A549 (cell line): ENCODE data around the gene TTYH3. TPM values are rescaled to one million over a fixed set of nuclear protein-coding genes. Genes with fewer than 3 reads are reported as not detected.
A peak's percentile ranks its signal among the peaks of the same experiment; 100 is the strongest.

ENCODE experiments used
- ATAC-seq, 2 experiments: fragments of 200-7000 bp in 1 of 2; fragments of >200 bp in 1 of 2; cut with Nextera tagmentation in 1 of 2; cut with Tn5 transposase in 1 of 2; 3 replicates each; pipeline versions ENCODE4 v1.8.0 to v1.9.1; 2018 to 2020; ENCODE audit warnings: mild to moderate bottlenecking in 1 of 2, moderate library complexity in 1 of 2
- CTCF ChIA-PET: fragments of 300-600 bp; sonication (Branson Sonifier 250); formaldehyde crosslinking; extraction: SDS; loops from one replicate; lab custom pipeline; 2021; ENCODE audit warnings: antibody characterized with exemption, inconsistent platforms; lab: Yijun Ruan, JAX
- POLR2A ChIA-PET: fragments of 350-600 bp; formaldehyde crosslinking; extraction: SDS; loops from one replicate; lab custom pipeline; 2021; ENCODE audit warnings: antibody characterized with exemption, inconsistent platforms; lab: Yijun Ruan, JAX
- DNase-seq, 2 experiments: peaks; one replicate each; pipeline versions ENCODE4 v3.0.0 to v3.0.0-alpha.2; 2011 to 2016; ENCODE audit warnings: low read depth in 1 of 2, low spot score in 1 of 2
- FAIRE-seq: peaks from 2 replicates; lab custom pipeline; 2011; peaks lifted over from hg19 to GRCh38; lab: Jason Lieb, UNC
- H3K27ac ChIP-seq, 2 experiments: fragments of >200 bp; sonication (Bioruptor Twin); formaldehyde crosslinking; 3 replicates each; pipeline ENCODE4 v1.5.1; 2016 to 2017
- H3K4me1 ChIP-seq: fragments of >200 bp; sonication (Bioruptor Twin); formaldehyde crosslinking; 3 replicates; pipeline ENCODE4 v1.6.1; 2016
- H3K4me2 ChIP-seq: fragments of >200 bp; sonication (Bioruptor Twin); formaldehyde crosslinking; 3 replicates; pipeline ENCODE4 v1.6.1; 2016
- H3K4me3 ChIP-seq: fragments of >200 bp; sonication (Bioruptor Twin); formaldehyde crosslinking; 3 replicates; pipeline ENCODE4 v1.5.1; 2016
- H3K9me3 ChIP-seq: fragments of >200 bp; sonication (Bioruptor Twin); formaldehyde crosslinking; 3 replicates; pipeline ENCODE4 v1.6.1; 2016
- ATOH8 ChIP-seq: fragments of 250-450 bp; sonication (Bioruptor Pico); IDR thresholded peaks from 2 replicates; pipeline ENCODE4 v1.5.0; 2020; ENCODE audit warnings: low read depth, mild to moderate bottlenecking, moderate library complexity
- CHD2 ChIP-seq: fragments of 150-350 bp; IDR thresholded peaks from 2 replicates; pipeline ENCODE4 v1.6.1; 2014; ENCODE audit warnings: low read length; ENCODE audit not compliant: partially characterized antibody
- EHF ChIP-seq: fragments of 250-450 bp; sonication (Bioruptor Pico); IDR thresholded peaks from 2 replicates; pipeline ENCODE4 v1.5.0; 2020; ENCODE audit warnings: mild to moderate bottlenecking
- FOXS1 ChIP-seq: fragments of 250-450 bp; sonication (Bioruptor Pico); IDR thresholded peaks from 2 replicates; pipeline ENCODE4 v1.5.0; 2020; ENCODE audit warnings: mild to moderate bottlenecking, moderate library complexity
- HDAC2 ChIP-seq: fragments of 200-600 bp; sonication (generic); IDR thresholded peaks from 2 replicates; pipeline ENCODE4 v1.6.1; 2016
- JUN ChIP-seq, 2 experiments: fragments of >200 bp; sonication (Bioruptor Twin); formaldehyde crosslinking; IDR thresholded peaks; 2 replicates in 1 of 2; 3 replicates in 1 of 2; pipeline ENCODE4 v1.6.1; 2016 to 2017
- KDM1A ChIP-seq: fragments of 200-600 bp; sonication (generic); IDR thresholded peaks from 2 replicates; pipeline ENCODE4 v1.6.1; 2016; ENCODE audit warnings: low read depth, mild to moderate bottlenecking
- MAZ ChIP-seq: fragments of 150-350 bp; IDR thresholded peaks from 2 replicates; pipeline ENCODE4 v1.6.1; 2014; ENCODE audit warnings: antibody characterized with exemption, low read depth, low read length, borderline replicate concordance
- MYC ChIP-seq: IDR thresholded peaks from 2 replicates; pipeline ENCODE4 v1.6.1; 2012; ENCODE audit warnings: mild to moderate bottlenecking, inconsistent platforms, low read length, improper control_type of control experiment, borderline replicate concordance
- RCOR1 ChIP-seq: fragments of 150-350 bp; IDR thresholded peaks from 2 replicates; pipeline ENCODE4 v1.6.1; 2014; ENCODE audit warnings: antibody characterized with exemption, low read length, low read depth
- REST ChIP-seq: fragments of 200-600 bp; sonication (generic); IDR thresholded peaks from 2 replicates; pipeline ENCODE4 v1.6.1; 2016; ENCODE audit warnings: antibody characterized with exemption, mild to moderate bottlenecking, moderate library complexity
- RFX5 ChIP-seq: fragments of 450-650 bp; IDR thresholded peaks from 2 replicates; pipeline ENCODE4 v1.7.1; 2014; ENCODE audit warnings: antibody characterized with exemption, mild to moderate bottlenecking, moderate library complexity
- SREBF2 ChIP-seq: fragments of 450-650 bp; IDR thresholded peaks from 2 replicates; pipeline ENCODE4 v1.6.1; 2014; ENCODE audit warnings: mild to moderate bottlenecking, moderate library complexity
- ZC3H11A ChIP-seq: fragments of 450-650 bp; IDR thresholded peaks from 2 replicates; pipeline ENCODE4 v1.6.1; 2014; ENCODE audit warnings: antibody characterized with exemption, mild to moderate bottlenecking
- ZNF302 ChIP-seq: fragments of 250-450 bp; sonication (Bioruptor Pico); IDR thresholded peaks from 2 replicates; pipeline ENCODE4 v1.9.0; 2021; ENCODE audit warnings: inconsistent platforms, mild to moderate bottlenecking, moderate library complexity
- ZSCAN20 ChIP-seq: fragments of 250-450 bp; sonication (Bioruptor Pico); IDR thresholded peaks from 2 replicates; pipeline ENCODE4 v1.8.0; 2022; ENCODE audit warnings: mild to moderate bottlenecking, moderate library complexity
- WGBS: methylation state at CpG from one replicate; pipeline ENCODE4 v1.1.6; 2017; ENCODE audit errors: missing lambda C conversion rate; 5-methylcytosine and 5-hydroxymethylcytosine counted together
- polyA plus RNA-seq, 4 experiments: library from polyadenylated mRNA; depleted of rRNA in 3 of 4; stranded (reverse); fragments of >200 nt; fragmentation: RNase III in 1 of 4; extraction: RNeasy Plus Mini Kit Qiagen cat#74134 plus additional on column Dnase treatment in 1 of 4; gene quantifications; 2 replicates in 3 of 4; 3 replicates in 1 of 4; pipeline ENCODE4 v1.2.3, GENCODE V29; 2011 to 2017

TTYH3 gene
- polyA plus RNA-seq, 2 of the 4 experiments (the other 2 are of a cell fraction) = 11.3 to 43.6 TPM

- Histone ChIP-seq H3K9me3 (no peaks in the 10 kb centered on the region), H3K4me2 (peak overlapping the region; percentile 47; the same call in 1 of the 3 replicates), H3K27ac (peak overlapping the region in 1 of 2 experiments; percentile 58; a peak in 2 of 6 replicates), H3K4me1 (0 out of 3 replicates have a peak, but pooled peaks cover 4% of the 10 kb centered on the region), H3K4me3 (no peak overlapping the region)
- 66% methylated on average over 17 of the region's 17 CpGs for WGBS
- FAIRE-seq (no peak), DNase-seq (no peak), ATAC-seq (peak in 1 of 2 experiments; percentile 15; a peak in 2 of 6 replicates)
- TF ChIP-seq ATOH8 (CRISPR knock-in tag) (no peak), ZNF302 (CRISPR knock-in tag) (no peak)
- CTCF ChIA-PET = interaction anchor here (1.4 to 2.7 kb wide), 3 partner anchors 17 to 236 kb away, joined by 6 to 12 read pairs (median 8); no protein-coding TSS in a partner anchor
- POLR2A ChIA-PET = interaction anchor here (0.6 kb wide), 1 partner anchor 39 kb away, joined by 3 read pairs; no protein-coding TSS in a partner anchor
Measured at GRCh38 chr7:2687338-2687869, 55.6 kb downstream of the TTYH3 start.

- Histone ChIP-seq H3K9me3 (no peaks in the 10 kb centered on the region), H3K4me3 (no peak within 1 kb of the TSS), H3K4me1 (0 out of 3 replicates have a peak, but pooled peaks cover 4% of the 10 kb centered on the region), H3K4me2 (peak within 1 kb of the TSS; percentile 47; the same call in 2 of the 3 replicates), H3K27ac (peak within 1 kb of the TSS in 1 of 2 experiments; percentile 58; a peak in 2 of 6 replicates)
- POLR2A ChIA-PET = interaction anchor here (0.6 kb wide), 1 partner anchor 40 kb away, joined by 3 read pairs; no protein-coding TSS in a partner anchor
- no peak for TF ChIP-seq FOXS1 (CRISPR knock-in tag)
- no peak for TF ChIP-seq REST
- TF ChIP-seq KDM1A = no peak
- TF ChIP-seq ZSCAN20 (CRISPR knock-in tag) = no peak
- no peak for TF ChIP-seq ZC3H11A
- TF ChIP-seq CHD2 = no peak
- TF ChIP-seq ATOH8 (CRISPR knock-in tag) = no peak
- no peak for TF ChIP-seq SREBF2
- TF ChIP-seq MYC = no peak
- no peak for TF ChIP-seq RCOR1
- no peak for TF ChIP-seq RFX5
- TF ChIP-seq EHF (CRISPR knock-in tag) = no peak
- TF ChIP-seq JUN (IDR thresholded peaks at IDR 0.05) = no peak
- no peak for TF ChIP-seq MAZ
- no peak for TF ChIP-seq HDAC2
- no peak for ATAC-seq
- no peak for DNase-seq
- 100% methylated on average over 3 of the region's 41 CpGs for WGBS
- CTCF ChIA-PET = interaction anchor here (1.5 to 2.7 kb wide), 2 partner anchors 17 to 236 kb away, joined by 8 to 12 read pairs; no protein-coding TSS in a partner anchor
- FAIRE-seq = no peak
Measured at GRCh38 chr7:2687881-2688318, 56.1 kb downstream of the TTYH3 start, which contains the start of gene AMZ1. Gene AMZ1, plus strand, starts transcription at chr7:2688202. Its CDS starts 12,250 bp downstream, at chr7:2700452.
